Motor neuron (in vitro differentiated cells): ENCODE results near the gene CSRP2. TPM values are rescaled to one million over a fixed set of nuclear protein-coding genes. Genes with fewer than 3 reads are reported as not detected.

ENCODE experiments used
- ATAC-seq, 8 experiments: fragments of 200-7000 bp; cut with Tn5 transposase; replicated peaks in 6 of 8; 2 replicates each; pipeline ENCODE4 v1.8.0; 2021; ENCODE audit warnings: mild to moderate bottlenecking in 8 of 8, moderate library complexity in 8 of 8
- H3K27ac ChIP-seq, 2 donors: fragments of 250-450 bp; sonication (Bioruptor Pico); 2 replicates each; pipeline ENCODE4 v1.9.0; 2021; ENCODE audit warnings: antibody characterized with exemption in 2 of 2, mild to moderate bottlenecking in 2 of 2, moderate library complexity in 1 of 2
- H3K4me1 ChIP-seq, 2 donors: fragments of 250-450 bp; sonication (Bioruptor Pico); replicated peaks in 1 of 2; 2 replicates each; pipeline ENCODE4 v1.6.1; 2021; ENCODE audit warnings: antibody characterized with exemption in 2 of 2, mild to moderate bottlenecking in 2 of 2, moderate library complexity in 1 of 2
- H3K4me3 ChIP-seq, 5 donors: fragments of 250-450 bp; sonication (Bioruptor Pico); 2 replicates each; pipeline ENCODE4 v1.9.0; 2021; ENCODE audit warnings: antibody characterized with exemption in 5 of 5, mild to moderate bottlenecking in 5 of 5, moderate library complexity in 4 of 5
- WGBS, 10 experiments: fragments of 450-650 bp; shearing (Covaris generic); methylation state at CpG; one replicate each; pipeline ENCODE4 v1.0.0; 2022; 5-methylcytosine and 5-hydroxymethylcytosine counted together
- in situ Hi-C, 9 experiments: fragments of 400-800 bp; cut with MboI; loops; one replicate each; pipeline ENCODE4 v1.15.0; 2021; ENCODE audit warnings: low sequenced_read_pairs in 9 of 9, low pct_unique_long_range_greater_than_20kb in 2 of 9; ENCODE audit not compliant: unreplicated experiment in 9 of 9
- total RNA-seq, 8 experiments: library from RNA; unstranded; fragments of 300-600 nt; gene quantifications; 2 replicates each; pipeline versions ENCODE4 v1.2.3 to v1.2.4, GENCODE V29; 2022

CSRP2 gene
- total RNA-seq, 8 experiments from 2014 or later = 7.1 to 213 (median 75.6) TPM

DNA sequence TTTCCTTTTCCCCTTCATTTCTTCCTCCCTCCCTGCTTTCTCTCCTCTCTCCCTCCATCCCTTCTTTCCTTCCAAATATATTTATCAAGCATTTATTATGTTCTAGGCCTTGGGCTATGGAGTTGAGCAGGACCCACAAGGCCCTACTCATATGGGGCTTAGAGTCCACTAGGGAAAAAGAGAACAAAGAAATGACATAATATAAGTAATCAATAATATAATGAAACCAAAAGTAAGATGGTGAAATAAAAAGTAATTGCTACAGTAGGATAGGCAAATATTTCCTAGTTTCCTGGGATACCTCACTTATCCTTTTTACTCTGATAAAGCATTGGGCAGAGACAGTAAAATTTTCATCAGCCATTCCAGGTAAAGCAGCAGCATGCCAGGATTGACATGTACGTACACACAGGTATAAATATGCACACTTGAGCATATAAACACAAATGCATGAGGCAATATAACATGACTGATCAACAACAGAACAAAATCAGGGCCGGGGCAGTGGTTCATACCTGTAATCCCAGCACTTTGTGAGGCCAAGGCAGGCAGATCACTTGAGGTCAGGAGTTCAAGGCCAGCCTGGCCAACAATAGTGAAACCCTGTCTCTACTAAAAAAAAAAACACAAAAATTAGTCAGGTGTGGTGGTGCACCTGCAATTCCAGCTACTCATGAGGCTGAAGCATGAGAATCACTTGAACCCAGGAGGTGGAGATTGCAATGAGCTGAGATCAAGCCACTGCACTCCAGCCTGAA is 35.5 kb upstream of the CSRP2 start:
- WGBS, 10 experiments = 40 to 95% (median 77%) methylated on average over 1 to 2 of the region's 2 CpGs; no CpG with 5 or more reads in 2 of the 10 experiments
- in situ Hi-C loops = no loop called here
- peaks cover 0 to 2% of the 10 kb centered on the region in 2 donors for H3K4me1 ChIP-seq
- H3K27ac ChIP-seq = no peak overlapping the region
- ATAC-seq = no peak
- no peak overlapping the region for H3K4me3 ChIP-seq

DNA sequence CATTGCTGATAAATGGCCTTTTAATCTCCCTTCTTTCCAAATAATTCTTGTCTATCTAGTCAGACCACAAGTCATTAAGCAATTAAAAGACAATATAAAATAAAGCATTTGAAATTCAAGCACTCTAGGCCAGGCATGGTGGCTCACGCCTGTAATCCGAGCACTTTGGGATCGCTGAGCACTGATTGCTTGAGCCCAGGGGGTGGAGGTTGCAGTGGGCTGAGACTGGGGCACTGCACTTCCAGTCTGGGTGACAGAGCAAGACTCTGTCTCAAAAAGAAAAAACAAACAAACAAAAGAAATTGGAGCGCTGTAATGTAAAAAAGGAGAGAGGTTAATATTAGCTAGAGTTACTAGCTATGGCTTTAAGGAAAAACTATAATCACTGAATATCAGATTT is 30.5 kb upstream of the CSRP2 start:
- in situ Hi-C loops = no loop called here
- Histone ChIP-seq H3K27ac (no peak overlapping the region), H3K4me3 (no peak overlapping the region), H3K4me1 (no peaks in the 10 kb centered on the region)
- 40 to 100% (median 70%) methylated on average over 2 to 4 of the region's 4 CpGs; no CpG with 5 or more reads in 1 of the 10 experiments for WGBS, 10 experiments
- ATAC-seq = peak in 5 of 8 experiments; percentile 35 to 68 (median 39)

DNA sequence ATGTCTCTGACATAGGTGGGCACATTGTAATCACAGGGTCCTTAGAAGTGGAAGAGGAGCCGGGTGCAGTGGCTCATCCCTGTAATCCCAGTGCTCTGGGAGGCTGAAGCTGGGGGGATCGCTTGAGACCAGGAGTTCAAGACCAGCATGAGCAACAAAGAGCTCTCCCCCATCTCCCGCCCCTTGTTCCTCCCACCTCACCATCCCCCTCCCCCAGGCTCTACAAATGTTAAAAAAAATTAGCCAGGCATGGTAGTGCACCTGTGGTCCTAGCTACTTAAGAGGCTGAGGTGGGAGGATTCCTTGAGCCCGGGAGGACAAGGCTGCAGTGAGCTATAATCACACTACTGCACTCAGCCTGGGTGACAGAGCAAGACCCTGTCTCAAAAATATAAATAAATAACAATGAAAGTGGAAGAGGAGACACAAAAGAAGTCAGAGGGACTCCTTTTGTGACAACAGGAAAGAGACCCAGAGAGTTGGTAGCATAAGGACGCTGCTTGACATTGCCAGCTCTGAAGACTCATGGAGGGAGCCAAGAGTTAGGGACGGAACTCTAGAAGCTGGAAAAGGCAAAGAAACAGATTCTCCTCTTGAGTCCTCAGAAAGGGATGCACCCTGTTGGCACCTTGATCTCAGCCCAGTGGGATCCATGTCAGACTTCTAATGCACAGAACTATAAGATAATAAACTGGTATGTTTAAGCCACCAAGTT is 29.6 kb upstream of the CSRP2 start:
- in situ Hi-C loops = no loop called here
- Histone ChIP-seq H3K27ac (no peak overlapping the region), H3K4me3 (no peak overlapping the region), H3K4me1 (no peaks in the 10 kb centered on the region)
- 67 to 100% (median 80%) methylated on average over 1 to 3 of the region's 6 CpGs; no CpG with 5 or more reads in 5 of the 10 experiments for WGBS, 10 experiments
- ATAC-seq = no peak

DNA sequence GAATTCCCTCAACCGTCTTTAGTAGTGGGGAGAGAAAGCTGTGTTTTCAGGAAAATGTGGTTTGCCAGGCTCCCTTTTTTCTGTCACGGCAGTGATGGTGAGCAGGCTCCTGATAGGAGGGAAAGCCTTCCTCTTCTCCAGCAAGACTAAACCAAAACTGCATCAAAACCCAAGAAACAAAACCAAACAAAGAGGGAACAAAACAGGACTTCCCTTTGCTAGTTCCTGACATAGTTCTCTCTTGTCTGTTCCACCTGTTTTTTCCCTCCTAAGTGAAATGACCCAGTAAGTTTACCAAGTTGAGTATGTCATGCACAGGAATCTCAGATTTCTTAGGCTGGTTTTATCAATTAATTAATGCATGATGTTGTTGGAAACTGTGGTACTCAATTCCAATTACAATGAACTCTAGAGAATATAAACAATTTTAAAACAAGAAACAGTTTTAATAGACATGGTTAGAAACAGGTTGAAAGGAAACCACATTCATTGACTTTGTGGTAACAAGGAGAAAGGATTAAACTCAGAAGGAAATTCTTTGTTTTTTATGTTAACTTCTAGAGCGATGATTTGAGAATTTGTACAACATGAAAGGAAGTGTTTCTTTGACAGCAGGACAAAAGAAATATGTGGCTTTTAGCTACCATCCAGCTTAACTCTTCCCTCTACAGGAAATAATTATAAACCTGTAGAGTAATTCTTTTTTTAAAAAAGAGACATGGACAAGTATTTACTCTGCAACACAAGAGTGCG is 23.0 kb upstream of the CSRP2 start:
- ATAC-seq = no peak
- Histone ChIP-seq H3K4me3 (no peak overlapping the region), H3K27ac (no peak overlapping the region), H3K4me1 (no peaks in the 10 kb centered on the region)
- in situ Hi-C loops = no loop called here
- WGBS, 10 experiments = 43 to 100% (median 91%) methylated on average over 1 to 4 of the region's 4 CpGs

DNA sequence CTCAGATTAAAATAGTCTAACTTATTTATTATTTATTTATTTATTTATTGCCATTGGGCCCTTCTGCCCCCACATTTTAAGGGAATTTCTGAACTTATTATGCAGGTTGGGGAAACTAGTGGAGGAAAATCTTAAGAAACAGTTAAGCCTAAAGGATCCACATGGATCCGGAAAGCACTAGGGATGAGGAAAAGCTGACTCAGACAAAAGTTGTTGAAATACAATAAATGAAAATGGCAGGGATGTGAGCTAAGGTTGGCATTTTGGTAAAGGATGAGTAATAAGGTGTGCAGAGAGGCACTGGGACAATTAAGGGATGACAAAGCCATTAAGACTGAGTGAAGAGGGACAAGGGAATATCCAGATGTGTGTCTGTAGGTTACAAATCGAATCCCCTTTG is 20.7 kb upstream of the CSRP2 start:
- 17 to 100% (median 95%) methylated on average over 1 to 2 of the region's 2 CpGs; no CpG with 5 or more reads in 2 of the 10 experiments for WGBS, 10 experiments
- in situ Hi-C loops = no loop called here
- no peak overlapping the region for H3K4me3 ChIP-seq
- no peaks in the 10 kb centered on the region for H3K4me1 ChIP-seq
- H3K27ac ChIP-seq = no peak overlapping the region
- no peak for ATAC-seq

DNA sequence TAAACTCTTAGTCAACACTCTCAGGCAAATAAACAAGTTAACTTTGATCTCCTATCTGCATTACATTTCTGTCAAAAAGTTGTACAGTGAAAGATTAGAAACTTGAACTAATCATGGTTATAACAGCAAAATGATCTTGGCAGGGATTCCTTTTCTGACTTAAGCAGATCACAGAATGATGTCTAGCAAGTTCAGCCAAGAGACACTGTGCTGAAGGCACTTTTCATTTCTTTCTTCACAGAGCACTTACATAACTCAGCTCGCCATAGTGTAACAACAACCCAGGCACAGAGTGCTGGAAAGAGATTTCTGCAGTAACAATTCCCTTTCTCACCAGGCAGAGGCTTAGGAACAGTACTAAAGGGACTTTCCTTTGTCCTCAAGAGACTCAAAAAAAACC is 19.6 kb upstream of the CSRP2 start:
- in situ Hi-C loops = no loop called here
- Histone ChIP-seq H3K4me3 (no peak overlapping the region), H3K4me1 (no peaks in the 10 kb centered on the region), H3K27ac (no peak overlapping the region)
- 60 to 100% (median 86%) methylated on average over 1 of the region's 1 CpG; no CpG with 5 or more reads in 5 of the 10 experiments for WGBS, 10 experiments
- no peak for ATAC-seq

DNA sequence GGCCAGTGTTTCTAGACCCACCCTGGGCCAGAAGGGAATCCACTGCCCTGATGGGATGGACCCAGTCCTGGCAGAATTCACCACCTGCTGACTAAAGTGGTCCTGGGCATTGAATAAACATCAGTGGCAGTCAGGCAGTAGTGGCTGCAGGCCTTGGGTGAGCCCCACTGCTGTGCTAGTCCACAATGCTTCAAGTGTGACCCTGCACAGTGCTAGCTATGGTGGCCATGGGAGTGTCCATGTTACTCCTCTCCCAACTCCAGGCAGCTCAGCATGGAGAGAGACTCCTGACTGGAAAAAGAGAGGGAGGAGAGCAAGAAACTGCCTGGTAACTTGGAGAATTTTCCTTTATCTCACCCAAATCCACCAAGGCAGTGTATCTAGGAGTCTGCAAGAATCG is 17.5 kb upstream of the CSRP2 start:
- in situ Hi-C loops = no loop called here
- no peak for ATAC-seq

DNA sequence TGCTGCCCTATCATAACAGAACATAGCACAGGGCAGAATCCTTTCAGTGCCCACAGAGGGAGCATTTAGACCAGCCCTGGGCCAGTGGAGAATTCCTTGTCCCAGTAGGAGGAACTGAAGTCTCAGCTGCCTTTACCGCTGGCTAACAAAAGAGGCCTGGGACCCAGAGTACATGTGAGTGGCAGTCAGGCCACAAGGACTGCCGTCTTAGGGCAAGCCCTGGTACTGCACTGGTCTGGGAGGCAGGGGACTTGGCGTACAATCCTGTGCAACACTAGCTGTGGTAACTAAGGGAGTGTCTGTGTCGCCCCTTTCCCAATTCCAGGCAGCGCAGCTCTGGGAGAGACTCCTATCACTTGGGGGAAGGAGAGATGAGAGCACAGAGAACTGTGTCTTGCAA is 17.0 kb upstream of the CSRP2 start:
- in situ Hi-C loops = no loop called here
- ATAC-seq = no peak
- no peaks in the 10 kb centered on the region for H3K4me1 ChIP-seq
- no peak overlapping the region for H3K4me3 ChIP-seq
- 93 to 100% (median 100%) methylated on average over 1 to 4 of the region's 5 CpGs; no CpG with 5 or more reads in 6 of the 10 experiments for WGBS, 10 experiments
- H3K27ac ChIP-seq = no peak overlapping the region

More for the DNA sequence above, 17.5 kb upstream of the CSRP2 start:
- H3K4me3 ChIP-seq = no peak overlapping the region
- no peaks in the 10 kb centered on the region for H3K4me1 ChIP-seq
- 71 to 100% (median 92%) methylated on average over 1 of the region's 1 CpG; no CpG with 5 or more reads in 6 of the 10 experiments for WGBS, 10 experiments
- no peak overlapping the region for H3K27ac ChIP-seq

DNA sequence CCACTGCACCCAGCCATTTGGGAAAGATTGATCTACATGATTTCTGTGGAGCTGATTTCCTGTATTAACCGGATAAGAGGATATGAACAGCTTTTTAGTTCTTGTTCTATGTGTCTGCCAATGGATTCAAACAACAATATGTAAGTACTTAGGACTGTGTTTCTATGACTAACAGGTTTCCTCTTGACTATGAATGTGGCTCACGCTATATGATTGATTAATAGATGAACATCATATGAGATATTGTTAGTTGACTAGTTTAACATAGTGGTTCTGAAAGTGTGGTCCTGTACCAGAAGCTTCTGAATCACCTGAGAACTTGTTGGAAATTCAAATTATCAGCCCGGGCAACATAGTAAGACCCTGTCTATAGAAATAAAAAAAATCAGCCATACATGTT is 12.8 kb upstream of the CSRP2 start:
- ATAC-seq = no peak
- H3K27ac ChIP-seq = no peak overlapping the region
- in situ Hi-C loops = no loop called here
- no peaks in the 10 kb centered on the region for H3K4me1 ChIP-seq
- H3K4me3 ChIP-seq = no peak overlapping the region
- WGBS, 10 experiments = 0 to 100% (median 88%) methylated on average over 1 to 3 of the region's 3 CpGs; no CpG with 5 or more reads in 1 of the 10 experiments

DNA sequence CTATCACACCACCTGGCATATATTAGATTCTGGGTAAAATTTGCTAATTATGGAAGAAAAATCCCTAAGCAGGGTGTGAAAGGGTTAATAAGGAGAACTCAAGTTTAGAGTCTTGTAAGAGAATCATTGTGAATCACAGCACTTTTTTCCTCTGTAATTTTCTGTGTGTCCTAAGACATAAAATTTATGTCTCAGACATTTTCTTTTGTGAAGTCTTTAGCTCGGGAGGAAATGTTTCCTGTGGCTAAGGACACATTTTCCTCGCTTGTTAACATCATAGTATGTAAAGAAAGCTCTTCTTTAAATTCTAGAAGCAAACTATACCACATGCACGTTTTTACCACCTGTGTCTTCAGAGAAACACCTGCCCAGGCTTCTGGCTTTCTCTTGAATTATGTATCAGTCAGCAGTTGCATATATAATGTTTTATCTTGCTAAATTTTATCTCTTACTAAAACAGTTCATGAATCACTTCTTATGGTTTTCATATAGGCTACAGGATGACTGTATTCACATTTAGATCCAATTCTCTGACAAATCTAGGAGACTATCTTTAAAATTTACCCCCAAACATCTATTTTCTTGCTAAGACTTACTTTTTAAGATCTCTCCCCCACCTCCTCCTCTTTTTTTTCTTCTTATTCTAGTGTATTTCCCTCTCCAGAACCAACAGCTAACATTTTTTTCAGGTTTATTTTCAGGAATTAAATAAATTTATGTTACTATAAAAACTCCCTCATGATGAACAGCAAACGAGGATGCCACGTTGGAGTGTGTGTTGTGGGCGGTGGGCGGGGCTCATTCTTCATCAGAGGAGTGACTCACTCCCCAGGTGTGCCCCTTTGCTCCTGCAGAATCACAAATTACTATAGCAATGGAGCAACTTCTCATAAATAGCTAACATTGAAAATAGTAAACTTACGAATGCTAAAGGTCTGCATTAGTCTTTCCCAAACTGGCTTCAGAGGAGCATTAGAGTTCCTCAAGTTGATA is 11.6 kb upstream of the CSRP2 start:
- in situ Hi-C loops = no loop called here
- no peak overlapping the region for H3K4me3 ChIP-seq
- WGBS, 10 experiments = 39 to 78% (median 62%) methylated on average over 4 to 8 of the region's 8 CpGs
- no peak overlapping the region for H3K27ac ChIP-seq
- H3K4me1 ChIP-seq = no peaks in the 10 kb centered on the region
- peak in 2 of 8 experiments; percentile 47 to 59 for ATAC-seq

DNA sequence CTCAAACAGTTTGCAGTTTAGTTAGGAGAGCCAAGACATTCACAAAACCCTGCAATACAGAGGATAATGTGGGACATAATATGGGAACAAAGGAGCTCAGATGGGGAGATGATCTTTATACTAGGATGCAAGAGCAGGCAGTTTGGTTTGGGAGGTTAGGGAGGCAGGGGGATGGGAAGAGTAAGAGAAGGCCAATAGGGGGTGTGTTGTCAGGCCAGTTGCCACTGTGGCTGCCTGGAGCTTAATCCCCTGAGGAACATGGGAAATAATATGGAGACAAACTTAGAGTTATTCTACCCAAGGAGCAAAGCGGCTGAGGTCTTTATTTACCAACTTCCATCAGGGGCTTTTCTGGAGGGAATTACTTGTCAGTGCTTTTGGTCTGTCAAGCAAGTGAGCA is 10.0 kb upstream of the CSRP2 start:
- Histone ChIP-seq H3K4me3 (no peak overlapping the region), H3K4me1 (no peaks in the 10 kb centered on the region), H3K27ac (no peak overlapping the region)
- in situ Hi-C loops = no loop called here
- WGBS, 10 experiments = 100% methylated on average over 1 of the region's 1 CpG; no CpG with 5 or more reads in 8 of the 10 experiments
- ATAC-seq = no peak

DNA sequence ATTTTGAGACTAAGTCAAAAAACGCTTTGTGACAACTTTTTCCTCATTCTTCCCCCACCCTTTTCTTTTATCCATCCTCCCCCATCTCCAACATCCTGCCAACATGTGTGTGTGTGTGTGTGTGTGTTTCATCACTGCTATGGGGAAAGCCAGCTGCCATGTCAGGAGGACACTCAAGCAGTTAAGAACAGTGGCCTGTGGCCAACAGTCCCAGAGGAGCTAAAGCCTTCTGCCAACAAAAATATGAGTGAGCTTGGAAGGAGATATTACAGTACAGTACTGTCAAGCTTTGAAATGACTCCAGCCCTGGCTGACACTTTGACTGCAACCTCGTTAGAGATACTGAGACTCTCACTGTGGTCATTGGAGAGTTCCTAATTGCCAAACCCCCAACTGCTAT is 5.0 kb upstream of the CSRP2 start:
- ATAC-seq = no peak
- H3K27ac ChIP-seq = no peak overlapping the region
- in situ Hi-C loops = no loop called here
- WGBS, 10 experiments = 0 to 100% (median 94%) methylated on average over 1 to 2 of the region's 2 CpGs; no CpG with 5 or more reads in 4 of the 10 experiments
- no peak overlapping the region for H3K4me3 ChIP-seq
- peaks cover 5 to 6% of the 10 kb centered on the region in 2 donors for H3K4me1 ChIP-seq
